A673 (cell line): Measurements from ENCODE around the gene SNAP25. TPM values are rescaled to one million over a fixed set of nuclear protein-coding genes. Genes with fewer than 3 reads are reported as not detected.

Experiments
- BruUV-seq: library from RNA; stranded (reverse); fragments of 400-500 nt; replicated peaks from 2 replicates; lab custom pipeline; 2021; lab: Mats Ljungman, UMichigan
- CTCF ChIA-PET: fragments of 300-600 bp; sonication (Branson Sonifier 250); formaldehyde crosslinking; loops from one replicate; lab custom pipeline; 2022; ENCODE audit warnings: antibody characterized with exemption; lab: Charles Lee
- POLR2A ChIA-PET: fragments of 300-600 bp; sonication (Branson Sonifier 250); formaldehyde crosslinking; loops from one replicate; lab custom pipeline; 2022; ENCODE audit warnings: antibody characterized with exemption; ENCODE audit not compliant: low non-redundant PET; lab: Charles Lee
- DNase-seq: peaks from one replicate; pipeline ENCODE4 v3.0.0-alpha.2; 2015; ENCODE audit warnings: low spot score
- H3K27ac ChIP-seq: fragments of 200-600 bp; sonication (generic); 2 replicates; pipeline ENCODE4 v1.5.1; 2016; ENCODE audit warnings: mixed run types, low read depth, mild to moderate bottlenecking, mixed read lengths, antibody characterized with exemption, low read length; ENCODE audit not compliant: poor library complexity, severe bottlenecking
- H3K27me3 ChIP-seq: fragments of 200-600 bp; sonication (generic); replicated peaks from 2 replicates; pipeline ENCODE4 v1.6.1; 2017; ENCODE audit warnings: mixed run types, low read depth, mild to moderate bottlenecking, mixed read lengths, antibody characterized with exemption, low read length; ENCODE audit not compliant: insufficient read depth, poor library complexity
- H3K36me3 ChIP-seq: fragments of 200-600 bp; sonication (generic); 2 replicates; pipeline ENCODE4 v1.6.1; 2016; ENCODE audit warnings: mixed run types, mild to moderate bottlenecking, mixed read lengths, antibody characterized with exemption, low read length; ENCODE audit not compliant: insufficient read depth, poor library complexity, severe bottlenecking
- H3K4me1 ChIP-seq: fragments of 200-600 bp; sonication (generic); 2 replicates; pipeline ENCODE4 v1.6.1; 2017; ENCODE audit warnings: mixed run types, mild to moderate bottlenecking, mixed read lengths, antibody characterized with exemption, low read length; ENCODE audit not compliant: insufficient read depth, poor library complexity, severe bottlenecking
- H3K4me3 ChIP-seq: fragments of 200-600 bp; sonication (generic); 2 replicates; pipeline ENCODE4 v1.5.1; 2016; ENCODE audit warnings: low read depth, mixed run types, mild to moderate bottlenecking, mixed read lengths, low read length; ENCODE audit not compliant: poor library complexity, severe bottlenecking
- H3K9me3 ChIP-seq: fragments of 200-600 bp; sonication (generic); 2 replicates; pipeline ENCODE4 v1.6.1; 2016; ENCODE audit warnings: mixed run types, low read depth, mild to moderate bottlenecking, mixed read lengths, antibody characterized with exemption, low read length; ENCODE audit not compliant: poor library complexity, severe bottlenecking
- CTCF ChIP-seq: fragments of 300-800, 200-600 bp; sonication (generic); conservative IDR thresholded peaks from 2 replicates; pipeline ENCODE4 v1.5.1; 2017; ENCODE audit warnings: low read depth, mild to moderate bottlenecking, antibody characterized with exemption, low read length, moderate library complexity, mixed read lengths
- EZH2 ChIP-seq: fragments of 200-600 bp; sonication (generic); IDR thresholded peaks from 2 replicates; pipeline ENCODE4 v1.6.1; 2017; ENCODE audit warnings: borderline replicate concordance, low read depth, mild to moderate bottlenecking, mixed read lengths, antibody characterized with exemption, low read length; ENCODE audit not compliant: poor library complexity, severe bottlenecking
- intact Hi-C: fragments of 100-400 bp; cut with micrococcal nuclease; formaldehyde crosslinking; loops from one replicate; pipeline ENCODE4 v1.10.0; 2022; ENCODE audit not compliant: unreplicated experiment
- total RNA-seq: library from RNA; stranded (reverse); gene quantifications from 2 replicates; pipeline ENCODE4 v1.2.3, GENCODE V29; 2021

SNAP25 gene
- total RNA-seq, 1 experiment from 2014 or later, result 5.8 TPM

DNA sequence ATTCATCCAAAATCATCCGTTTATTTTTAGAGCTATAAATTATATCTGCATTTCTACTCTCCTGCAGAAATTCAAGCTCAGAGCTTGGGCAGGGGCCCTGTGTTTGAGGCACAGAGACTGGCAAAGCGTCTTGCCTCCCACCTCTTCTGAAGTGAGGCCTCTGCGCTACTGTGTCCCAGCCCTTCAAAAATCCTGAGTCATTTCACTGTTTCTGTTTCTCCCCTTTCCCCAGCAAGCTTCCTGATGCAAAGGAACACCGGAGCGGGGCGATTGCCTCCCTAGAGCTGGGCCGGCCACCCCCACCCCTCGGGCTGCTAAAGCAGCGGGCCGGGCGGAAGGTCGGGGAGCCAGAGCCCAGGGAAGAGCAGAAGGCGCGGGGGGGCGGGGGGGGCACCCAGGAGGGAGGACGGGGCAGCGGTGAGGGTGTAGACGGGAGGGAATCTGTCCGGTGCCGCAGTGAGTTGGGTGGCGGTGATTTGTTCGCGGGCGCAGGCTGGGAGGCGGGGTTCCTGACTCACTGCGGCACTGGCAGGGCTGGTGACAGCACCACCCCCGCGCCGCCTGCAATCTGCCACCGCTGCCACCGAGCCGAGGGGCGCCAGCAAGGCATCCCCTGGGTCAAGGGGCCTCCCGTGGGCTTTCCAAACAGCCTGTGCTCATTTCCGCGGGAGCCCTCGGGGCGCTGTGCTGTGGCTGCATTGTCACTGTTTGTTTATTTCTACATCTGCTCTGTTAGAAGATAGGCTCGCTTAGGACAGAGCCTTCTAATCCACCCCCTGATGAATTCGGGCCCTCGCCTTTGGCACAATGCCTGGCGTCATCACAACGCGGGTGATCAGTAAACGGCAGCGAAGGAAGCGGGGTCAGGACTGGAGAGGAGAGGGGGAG, 46.5 kb upstream of the SNAP25 start:
- ChIA-PET CTCF (no interaction called here), POLR2A (no interaction called here)
- Histone ChIP-seq H3K27ac (no peak overlapping the region), H3K4me3 (peak overlapping the region; percentile 47), H3K4me1 (peaks cover 5% of the 10 kb centered on the region), H3K9me3 (no peaks in the 10 kb centered on the region), H3K36me3 (no peaks in the 10 kb centered on the region), H3K27me3 (no peaks in the 10 kb centered on the region)
- BruUV-seq, result no TSS peak
- intact Hi-C loops, result no loop called here
- peak; percentile 69 for DNase-seq
- TF ChIP-seq CTCF (0 out of 2 replicates have a peak, but pooled peaks have one; percentile 16), EZH2 (no peak)

GRCh38 chr20:10172998-10173655, 45.5 kb upstream of the SNAP25 start:
- CTCF ChIA-PET, result no interaction called here
- H3K4me3 ChIP-seq, result peak overlapping the region; percentile 47

GRCh38 chr20:10174400-10174799, 44.2 kb upstream of the SNAP25 start:
- intact Hi-C loops, result no loop called here
- no peaks in the 10 kb centered on the region for H3K9me3 ChIP-seq
- TF ChIP-seq EZH2 (no peak), CTCF (no peak)
- POLR2A ChIA-PET, result no interaction called here
- H3K4me1 ChIP-seq, result peaks cover 5% of the 10 kb centered on the region
- no peak overlapping the region for H3K4me3 ChIP-seq
- no peaks in the 10 kb centered on the region for H3K27me3 ChIP-seq
- no peak for DNase-seq
- H3K36me3 ChIP-seq, result no peaks in the 10 kb centered on the region
- no peak overlapping the region for H3K27ac ChIP-seq
- CTCF ChIA-PET, result no interaction called here
- no TSS peak for BruUV-seq

More at GRCh38 chr20:10172998-10173655, 45.5 kb upstream of the SNAP25 start:
- no peak overlapping the region for H3K27ac ChIP-seq
- POLR2A ChIA-PET, result no interaction called here
- no TSS peak for BruUV-seq
- no peak for DNase-seq
- intact Hi-C loops, result no loop called here
- peaks cover 5% of the 10 kb centered on the region for H3K4me1 ChIP-seq
- no peaks in the 10 kb centered on the region for H3K27me3 ChIP-seq
- no peaks in the 10 kb centered on the region for H3K36me3 ChIP-seq
- no peak for TF ChIP-seq CTCF
- no peak for TF ChIP-seq EZH2
- H3K9me3 ChIP-seq, result no peaks in the 10 kb centered on the region
